ENCODE data around the gene PAPSS1. TPM values are rescaled to one million over a fixed set of nuclear protein-coding genes. Genes with fewer than 3 reads are reported as not detected.

The PAPSS1 gene
- total RNA-seq (10 to 100 TPM; 25.5 to 30.0 (median 28.8) TPM), polyA plus RNA-seq (10 to 100 TPM; 20.6 to 21.6 (median 21.4) TPM)

GRCh38 chr4:107719922-107720722 lies at the start of gene PAPSS1:
PAPSS1 (minus strand) TSS chr4:107720234; CDS start chr4:107720179, 55 bp downstream.
- H3K27ac ChIP-seq: peak within 1 kb of the TSS; percentile 85 to 90 (median 89)
- H3K36me3 ChIP-seq: no peaks in the 10 kb centered on the region
- TF ChIP-seq CTCF (IDR thresholded peaks at IDR 0.05): no peak
- TF ChIP-seq POLR2AphosphoS5 (IDR thresholded peaks at IDR 0.05): peak; percentile 76 to 87 (median 82)
- TF ChIP-seq POLR2A (IDR thresholded peaks at IDR 0.05): peak; percentile 67 to 73
- TF ChIP-seq EP300 (IDR thresholded peaks at IDR 0.05): peak in 1 of 4 donors; percentile 22
- whole genome bisulfite sequencing, 2 donors: 1% methylated on average over 90 of the region's 90 CpGs
- peak within 1 kb of the TSS; percentile 82 to 97 (median 96) for H3K4me3 ChIP-seq
- peak; percentile 98 for DNase-seq
- H3K4me1 ChIP-seq: peaks cover 0 to 24% (median 12%) of the 10 kb centered on the region in 4 donors
- H3K27me3 ChIP-seq: no peaks in the 10 kb centered on the region
- intact Hi-C loops (cut with DNase I): loop anchor here (1.0 to 10.0 kb wide), 5 partner anchors 21 to 1405 kb away; partner anchors contain the start of genes AIMP1, CYP2U1, HADH and TBCK
- no peaks in the 10 kb centered on the region for H3K9me3 ChIP-seq

- Histone ChIP-seq H3K4me1 (peaks cover 0 to 4% (median 0%) of the 10 kb centered on the region in 4 donors), H3K4me3 (no peak overlapping the region), H3K27ac (no peak overlapping the region), H3K9me3 (no peaks in the 10 kb centered on the region), H3K27me3 (no peaks in the 10 kb centered on the region), H3K36me3 (no peaks in the 10 kb centered on the region)
- no peak for DNase-seq
- 40 to 83% methylated on average over 10 of the region's 10 CpGs for WGBS, 2 donors
- intact Hi-C loops (cut with DNase I): no loop called here
- TF ChIP-seq POLR2A (IDR thresholded peaks at IDR 0.05) (no peak), POLR2AphosphoS5 (IDR thresholded peaks at IDR 0.05) (no peak), EP300 (IDR thresholded peaks at IDR 0.05) (no peak), CTCF (IDR thresholded peaks at IDR 0.05) (no peak)
Measured at GRCh38 chr4:107760281-107760947, 40.4 kb upstream of the PAPSS1 start.

GRCh38 chr4:107757864-107758476 lies 37.9 kb upstream of the PAPSS1 start:
- 39 to 44% methylated on average over 2 of the region's 2 CpGs for WGBS, 2 donors
- no peak overlapping the region for H3K27ac ChIP-seq
- H3K9me3 ChIP-seq: no peaks in the 10 kb centered on the region
- peaks cover 0 to 4% (median 0%) of the 10 kb centered on the region in 4 donors for H3K4me1 ChIP-seq
- H3K4me3 ChIP-seq: no peak overlapping the region
- no peaks in the 10 kb centered on the region for H3K36me3 ChIP-seq
- TF ChIP-seq POLR2AphosphoS5 (IDR thresholded peaks at IDR 0.05): no peak
- no peak for TF ChIP-seq POLR2A (IDR thresholded peaks at IDR 0.05)
- peak; percentile 28 to 54 (median 42) for TF ChIP-seq CTCF (IDR thresholded peaks at IDR 0.05)
- no peak for TF ChIP-seq EP300 (IDR thresholded peaks at IDR 0.05)
- DNase-seq: no peak
- intact Hi-C loops (cut with DNase I): loop anchor here (1.0 to 5.0 kb wide), 3 partner anchors 64 to 159 kb away; partner anchors contain the start of gene SGMS2
- H3K27me3 ChIP-seq: no peaks in the 10 kb centered on the region

GRCh38 chr4:107757283-107757682 lies 37.2 kb upstream of the PAPSS1 start:
- TF ChIP-seq CTCF (IDR thresholded peaks at IDR 0.05): no peak
- TF ChIP-seq EP300 (IDR thresholded peaks at IDR 0.05): no peak
- no peak for TF ChIP-seq POLR2AphosphoS5 (IDR thresholded peaks at IDR 0.05)
- TF ChIP-seq POLR2A (IDR thresholded peaks at IDR 0.05): no peak

More at GRCh38 chr4:107757283-107757682, 37.2 kb upstream of the PAPSS1 start:
- no peak overlapping the region for H3K27ac ChIP-seq
- H3K4me1 ChIP-seq: peaks cover 0 to 4% (median 0%) of the 10 kb centered on the region in 4 donors
- H3K36me3 ChIP-seq: no peaks in the 10 kb centered on the region
- intact Hi-C loops (cut with DNase I): loop anchor here (1.0 to 5.0 kb wide), 2 partner anchors 65 to 160 kb away; partner anchors contain the start of gene SGMS2
- no peak overlapping the region for H3K4me3 ChIP-seq
- H3K9me3 ChIP-seq: no peaks in the 10 kb centered on the region
- 79 to 83% methylated on average over 5 of the region's 5 CpGs for WGBS, 2 donors
- DNase-seq: no peak
- no peaks in the 10 kb centered on the region for H3K27me3 ChIP-seq
